ENCODE measurements around the gene TGM1.

DNA sequence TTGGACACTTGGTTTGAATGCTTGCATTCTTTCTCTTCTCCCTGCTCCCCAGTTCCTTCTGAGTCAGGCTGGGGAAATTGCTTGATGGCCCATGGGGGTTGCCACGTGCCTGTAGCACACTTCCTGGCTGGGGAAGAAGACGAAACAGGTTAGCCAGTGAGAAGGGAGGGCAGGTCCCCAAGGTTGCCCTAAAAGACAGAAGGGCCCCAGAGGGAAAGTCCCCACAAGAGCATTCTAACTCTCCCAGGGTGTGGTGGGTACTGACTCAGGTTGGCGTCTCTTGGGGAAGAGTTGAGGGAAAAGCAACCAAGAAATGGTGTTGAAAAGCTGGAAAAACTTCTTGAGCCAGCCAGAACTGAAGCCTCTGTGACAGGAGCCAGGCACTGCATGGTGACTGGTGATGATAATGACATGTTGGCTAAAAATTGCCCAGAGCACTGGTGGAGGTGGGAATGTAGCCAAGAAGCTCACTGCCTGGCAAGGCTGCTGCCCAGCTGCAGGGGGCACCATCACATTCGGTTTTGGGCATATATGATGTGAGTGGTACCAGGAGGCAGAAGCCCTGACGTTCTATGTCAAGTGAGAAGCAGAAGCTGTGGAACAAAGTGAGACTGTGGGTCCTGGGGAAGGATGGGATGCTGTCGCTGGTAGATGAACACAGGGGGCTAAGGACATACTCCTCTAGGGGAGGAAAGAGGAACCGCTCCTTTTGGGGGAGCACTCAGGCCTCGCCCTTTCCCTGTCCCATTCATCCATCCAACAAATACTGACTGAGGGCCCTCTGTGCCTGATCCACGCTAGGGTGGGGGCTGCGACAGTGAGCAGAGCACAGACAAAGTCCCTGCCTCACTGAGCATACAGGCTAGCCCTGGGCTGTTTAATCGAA, 16.6 kb upstream of the TGM1 start:
- TF ChIP-seq EZH2 (IDR thresholded peaks at IDR 0.05; ENCODE audit: borderline replicate concordance), result no peak
- TF ChIP-seq, protein P1, sequence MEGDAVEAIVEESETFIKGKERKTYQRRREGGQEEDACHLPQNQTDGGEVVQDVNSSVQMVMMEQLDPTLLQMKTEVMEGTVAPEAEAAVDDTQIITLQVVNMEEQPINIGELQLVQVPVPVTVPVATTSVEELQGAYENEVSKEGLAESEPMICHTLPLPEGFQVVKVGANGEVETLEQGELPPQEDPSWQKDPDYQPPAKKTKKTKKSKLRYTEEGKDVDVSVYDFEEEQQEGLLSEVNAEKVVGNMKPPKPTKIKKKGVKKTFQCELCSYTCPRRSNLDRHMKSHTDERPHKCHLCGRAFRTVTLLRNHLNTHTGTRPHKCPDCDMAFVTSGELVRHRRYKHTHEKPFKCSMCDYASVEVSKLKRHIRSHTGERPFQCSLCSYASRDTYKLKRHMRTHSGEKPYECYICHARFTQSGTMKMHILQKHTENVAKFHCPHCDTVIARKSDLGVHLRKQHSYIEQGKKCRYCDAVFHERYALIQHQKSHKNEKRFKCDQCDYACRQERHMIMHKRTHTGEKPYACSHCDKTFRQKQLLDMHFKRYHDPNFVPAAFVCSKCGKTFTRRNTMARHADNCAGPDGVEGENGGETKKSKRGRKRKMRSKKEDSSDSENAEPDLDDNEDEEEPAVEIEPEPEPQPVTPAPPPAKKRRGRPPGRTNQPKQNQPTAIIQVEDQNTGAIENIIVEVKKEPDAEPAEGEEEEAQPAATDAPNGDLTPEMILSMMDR (IDR thresholded peaks at IDR 0.05; ENCODE audit: poor library complexity), result no peak
- no peak for TF ChIP-seq EZH2phosphoT487 (IDR thresholded peaks at IDR 0.05; ENCODE audit: low read depth, severe bottlenecking, unreplicated experiment)

Data from hepatocyte (in vitro differentiated cells).